ENCODE measurements around the gene DERL3. TPM values are rescaled to one million over a fixed set of nuclear protein-coding genes. Genes with fewer than 3 reads are reported as not detected.
"Not testable (repeated sequence)": the region's sequence is repeated elsewhere in the genome, so short reads cannot be mapped to it uniquely, and the experiment has no call there.

The DERL3 gene
- total RNA-seq, 4 donors from 2014 or later = not detected

GRCh38 chr22:23862103-23862502, 23.3 kb upstream of the DERL3 start:
- H3K36me3 ChIP-seq = peaks cover 0 to 40% (median 19%) of the 10 kb centered on the region in 4 donors
- WGBS = 88% methylated on average over 3 of the region's 3 CpGs
- no peak overlapping the region for H3K27ac ChIP-seq (replicated peaks in 1 of 4)
- H3K27me3 ChIP-seq = no peaks in the 10 kb centered on the region
- DNase-seq (ENCODE audit: extremely low spot score) = no peak
- intact Hi-C loops (cut with DNase I) = no loop called here
- no peak overlapping the region for H3K4me3 ChIP-seq
- peaks cover 8 to 22% (median 14%) of the 10 kb centered on the region in 4 donors for H3K4me1 ChIP-seq
- no peaks in the 10 kb centered on the region for H3K9me3 ChIP-seq
- no peak for TF ChIP-seq POLR2A (IDR thresholded peaks at IDR 0.05; ENCODE audit: low read depth)
- no peak for TF ChIP-seq POLR2AphosphoS5 (IDR thresholded peaks at IDR 0.05)
- TF ChIP-seq, protein P1, sequence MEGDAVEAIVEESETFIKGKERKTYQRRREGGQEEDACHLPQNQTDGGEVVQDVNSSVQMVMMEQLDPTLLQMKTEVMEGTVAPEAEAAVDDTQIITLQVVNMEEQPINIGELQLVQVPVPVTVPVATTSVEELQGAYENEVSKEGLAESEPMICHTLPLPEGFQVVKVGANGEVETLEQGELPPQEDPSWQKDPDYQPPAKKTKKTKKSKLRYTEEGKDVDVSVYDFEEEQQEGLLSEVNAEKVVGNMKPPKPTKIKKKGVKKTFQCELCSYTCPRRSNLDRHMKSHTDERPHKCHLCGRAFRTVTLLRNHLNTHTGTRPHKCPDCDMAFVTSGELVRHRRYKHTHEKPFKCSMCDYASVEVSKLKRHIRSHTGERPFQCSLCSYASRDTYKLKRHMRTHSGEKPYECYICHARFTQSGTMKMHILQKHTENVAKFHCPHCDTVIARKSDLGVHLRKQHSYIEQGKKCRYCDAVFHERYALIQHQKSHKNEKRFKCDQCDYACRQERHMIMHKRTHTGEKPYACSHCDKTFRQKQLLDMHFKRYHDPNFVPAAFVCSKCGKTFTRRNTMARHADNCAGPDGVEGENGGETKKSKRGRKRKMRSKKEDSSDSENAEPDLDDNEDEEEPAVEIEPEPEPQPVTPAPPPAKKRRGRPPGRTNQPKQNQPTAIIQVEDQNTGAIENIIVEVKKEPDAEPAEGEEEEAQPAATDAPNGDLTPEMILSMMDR (IDR thresholded peaks at IDR 0.05) = peak; percentile 25 to 34 (median 28)
- TF ChIP-seq EP300 (IDR thresholded peaks at IDR 0.05) = no peak

DNA sequence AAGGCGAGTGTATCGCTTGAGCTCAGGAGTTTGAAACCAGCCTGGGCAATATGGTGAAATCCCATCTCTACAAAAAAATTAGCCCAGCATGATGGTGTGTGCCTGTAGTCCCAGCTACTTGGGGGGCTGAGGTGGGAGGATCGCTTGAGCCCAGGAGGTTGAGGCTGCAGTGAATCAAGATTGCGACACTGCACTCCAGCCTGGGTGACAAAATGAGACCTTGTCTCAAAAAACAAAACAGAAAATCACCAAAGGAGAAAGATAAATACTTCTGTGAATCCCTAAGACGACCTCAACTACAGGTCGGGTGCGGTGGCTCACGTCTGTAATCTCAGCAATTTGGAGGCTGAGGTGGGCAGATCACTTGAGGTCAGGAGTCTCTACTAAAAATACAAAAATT, 21.4 kb upstream of the DERL3 start:
- H3K36me3 ChIP-seq = peaks cover 0 to 29% (median 12%) of the 10 kb centered on the region in 4 donors
- H3K27ac ChIP-seq (replicated peaks in 1 of 4); H3K4me3 ChIP-seq; H3K9me3 ChIP-seq; DNase-seq (ENCODE audit: extremely low spot score); intact Hi-C loops (cut with DNase I); H3K27me3 ChIP-seq: not testable (repeated sequence)
- WGBS = 94% methylated on average over 8 of the region's 8 CpGs
- H3K4me1 ChIP-seq = peaks cover 8 to 31% (median 24%) of the 10 kb centered on the region in 4 donors

DNA sequence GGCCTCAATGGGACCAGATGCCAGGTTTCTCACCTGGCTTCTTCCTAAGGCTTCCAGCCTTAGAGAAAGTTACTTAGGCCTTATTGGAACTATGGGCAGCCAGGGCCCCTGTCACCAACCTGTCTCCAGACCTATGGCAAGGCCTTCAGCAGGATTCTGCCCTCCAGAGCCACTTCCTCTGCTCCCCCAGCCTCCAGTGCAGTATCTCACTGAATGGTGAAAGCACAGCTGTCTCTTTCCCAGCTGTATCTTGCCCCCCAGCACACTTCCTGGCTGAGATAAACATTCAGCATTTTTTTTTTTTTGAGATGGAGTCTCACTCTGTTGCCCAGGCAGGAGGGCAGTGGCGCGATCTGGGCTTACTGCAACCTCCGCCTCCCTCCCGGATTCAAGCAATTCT, 20.4 kb upstream of the DERL3 start:
- Histone ChIP-seq H3K4me1 (peaks cover 8 to 31% (median 24%) of the 10 kb centered on the region in 4 donors), H3K27ac (replicated peaks in 1 of 4) (no peak overlapping the region), H3K27me3 (no peaks in the 10 kb centered on the region), H3K36me3 (peaks cover 0 to 24% (median 12%) of the 10 kb centered on the region in 4 donors), H3K9me3 (no peaks in the 10 kb centered on the region), H3K4me3 (no peak overlapping the region)
- intact Hi-C loops (cut with DNase I) = no loop called here
- TF ChIP-seq POLR2AphosphoS5 (IDR thresholded peaks at IDR 0.05) = no peak
- WGBS = 93% methylated on average over 4 of the region's 4 CpGs
- DNase-seq (ENCODE audit: extremely low spot score) = no peak

- Histone ChIP-seq H3K4me3 (peak overlapping the region; percentile 68 to 77 (median 74)), H3K36me3 (peaks cover 0 to 18% (median 11%) of the 10 kb centered on the region in 4 donors), H3K4me1 (peaks cover 8 to 31% (median 24%) of the 10 kb centered on the region in 4 donors), H3K9me3 (no peaks in the 10 kb centered on the region), H3K27ac (replicated peaks in 1 of 4) (peak overlapping the region in 3 of 4 donors; percentile 92 to 96 (median 94)), H3K27me3 (no peaks in the 10 kb centered on the region)
- WGBS = 50% methylated on average over 7 of the region's 7 CpGs
- TF ChIP-seq POLR2A (IDR thresholded peaks at IDR 0.05; ENCODE audit: low read depth) (no peak), POLR2AphosphoS5 (IDR thresholded peaks at IDR 0.05) (no peak), EP300 (IDR thresholded peaks at IDR 0.05) (no peak)
- TF ChIP-seq, protein P1 (IDR thresholded peaks at IDR 0.05) = no peak
- intact Hi-C loops (cut with DNase I) = no loop called here
- DNase-seq (ENCODE audit: extremely low spot score) = no peak
Observed at GRCh38 chr22:23858484-23858815, 19.6 kb upstream of the DERL3 start.

DNA sequence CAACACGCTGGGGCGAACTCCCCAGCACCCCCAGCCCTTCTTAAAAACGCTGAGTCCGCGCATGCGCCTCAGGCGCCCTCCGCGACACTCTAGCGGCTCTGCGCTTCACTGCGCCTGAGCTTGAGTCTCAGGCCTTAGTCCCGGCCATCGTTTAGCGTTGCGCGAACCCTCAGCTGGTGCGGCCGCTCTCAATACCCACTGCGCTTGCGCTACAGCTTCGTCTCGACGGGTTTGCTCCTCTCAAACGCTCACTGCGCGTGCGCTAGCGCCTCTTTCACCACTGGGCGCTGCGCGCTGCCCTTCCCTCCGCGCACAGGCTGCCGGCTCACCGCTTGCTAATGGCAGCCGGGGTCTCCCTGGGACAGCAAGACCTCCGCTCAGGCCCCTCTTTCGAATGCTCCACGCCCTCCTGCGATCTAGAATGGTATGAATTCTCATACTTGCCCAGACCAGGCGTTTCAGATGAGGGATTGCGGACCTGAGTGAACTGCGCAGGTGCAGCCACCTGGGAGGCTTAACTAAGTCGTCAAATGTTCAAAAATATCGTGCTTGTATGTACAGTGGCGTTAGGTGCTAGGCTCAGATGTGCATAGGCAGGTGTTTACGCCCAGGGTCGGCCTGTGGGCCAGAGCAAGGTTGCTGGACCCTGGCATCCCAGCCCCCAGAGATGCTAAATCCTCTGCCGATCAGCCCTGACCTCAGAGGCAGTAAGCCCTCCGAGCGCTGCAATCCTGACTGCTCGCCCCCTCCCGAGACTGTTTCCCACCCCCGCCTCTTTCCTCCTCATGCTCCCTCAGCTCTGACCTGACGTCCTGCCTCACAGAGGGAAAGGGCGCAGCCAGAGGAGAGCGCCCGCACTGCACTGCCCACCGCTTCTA, 19.0 kb upstream of the DERL3 start, which contains the start of gene SLC2A11:
Gene SLC2A11 (plus strand): TSS at position 270 of the 878 bp plus-strand sequence. CDS start 125 bp downstream, at position 395.
- H3K27ac ChIP-seq (replicated peaks in 1 of 4) = peak within 1 kb of the TSS; percentile 92 to 96 (median 94)
- intact Hi-C loops (cut with DNase I) = no loop called here
- peaks cover 8 to 31% (median 24%) of the 10 kb centered on the region in 4 donors for H3K4me1 ChIP-seq
- peak within 1 kb of the TSS; percentile 68 to 77 (median 74) for H3K4me3 ChIP-seq
- peaks cover 0 to 15% (median 6%) of the 10 kb centered on the region in 4 donors for H3K36me3 ChIP-seq
- H3K9me3 ChIP-seq = no peaks in the 10 kb centered on the region
- DNase-seq (ENCODE audit: extremely low spot score) = peak; percentile 97
- H3K27me3 ChIP-seq = no peaks in the 10 kb centered on the region
- 1% methylated on average over 32 of the region's 60 CpGs for WGBS
- TF ChIP-seq POLR2A (IDR thresholded peaks at IDR 0.05; ENCODE audit: low read depth) = peak; percentile 58
- TF ChIP-seq EP300 (IDR thresholded peaks at IDR 0.05) = no peak
- peak; percentile 97 to 98 for TF ChIP-seq POLR2AphosphoS5 (IDR thresholded peaks at IDR 0.05)
- TF ChIP-seq, protein P1 (IDR thresholded peaks at IDR 0.05) = peak; percentile 17 to 47 (median 20)
